ENCODE results near the gene MYO7A.

The MYO7A gene

GRCh38 chr11:77127920-77128691, at the start of gene MYO7A:
Gene MYO7A (plus strand): TSS chr11:77128246. CDS start chr11:77130635, 2,389 bp downstream.
- TF ChIP-seq, protein P1, sequence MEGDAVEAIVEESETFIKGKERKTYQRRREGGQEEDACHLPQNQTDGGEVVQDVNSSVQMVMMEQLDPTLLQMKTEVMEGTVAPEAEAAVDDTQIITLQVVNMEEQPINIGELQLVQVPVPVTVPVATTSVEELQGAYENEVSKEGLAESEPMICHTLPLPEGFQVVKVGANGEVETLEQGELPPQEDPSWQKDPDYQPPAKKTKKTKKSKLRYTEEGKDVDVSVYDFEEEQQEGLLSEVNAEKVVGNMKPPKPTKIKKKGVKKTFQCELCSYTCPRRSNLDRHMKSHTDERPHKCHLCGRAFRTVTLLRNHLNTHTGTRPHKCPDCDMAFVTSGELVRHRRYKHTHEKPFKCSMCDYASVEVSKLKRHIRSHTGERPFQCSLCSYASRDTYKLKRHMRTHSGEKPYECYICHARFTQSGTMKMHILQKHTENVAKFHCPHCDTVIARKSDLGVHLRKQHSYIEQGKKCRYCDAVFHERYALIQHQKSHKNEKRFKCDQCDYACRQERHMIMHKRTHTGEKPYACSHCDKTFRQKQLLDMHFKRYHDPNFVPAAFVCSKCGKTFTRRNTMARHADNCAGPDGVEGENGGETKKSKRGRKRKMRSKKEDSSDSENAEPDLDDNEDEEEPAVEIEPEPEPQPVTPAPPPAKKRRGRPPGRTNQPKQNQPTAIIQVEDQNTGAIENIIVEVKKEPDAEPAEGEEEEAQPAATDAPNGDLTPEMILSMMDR (IDR thresholded peaks at IDR 0.05; ENCODE audit: low read depth, low read length, missing control alignments) = no peak
- DNase-seq (ENCODE audit: extremely low read depth, low read depth) = no peak
- peak within 1 kb of the TSS; percentile 29 for H3K4me3 ChIP-seq (replicated peaks; ENCODE audit: low read depth, low read length)

DNA sequence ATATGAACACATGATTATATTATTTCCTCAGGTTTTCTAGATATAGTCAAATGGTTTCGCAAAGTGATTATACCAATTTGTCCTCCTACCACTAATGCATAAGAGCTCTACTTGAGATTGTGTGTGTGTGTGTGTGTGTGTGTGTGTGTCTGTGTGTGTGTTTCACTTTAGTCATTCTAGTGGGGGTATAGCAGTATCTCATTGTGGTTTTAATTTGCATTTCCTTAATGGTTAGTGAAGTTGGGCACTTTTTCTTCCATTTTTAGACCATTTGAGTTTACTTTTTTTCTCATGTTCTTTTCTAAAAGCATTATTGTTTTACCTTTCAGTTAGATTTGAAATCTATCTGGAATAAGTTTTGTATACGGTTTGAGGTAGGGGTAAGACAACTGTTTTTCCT, 48.4 kb upstream of the MYO7A start:
- no peak for DNase-seq (ENCODE audit: extremely low read depth, low read depth)

GRCh38 chr11:77080643-77081210, 47.3 kb upstream of the MYO7A start:
- no peak for DNase-seq (ENCODE audit: extremely low read depth, low read depth)
- H3K4me3 ChIP-seq (replicated peaks; ENCODE audit: low read depth, low read length) = no peak overlapping the region
- TF ChIP-seq, protein P1 (IDR thresholded peaks at IDR 0.05; ENCODE audit: low read depth, low read length, missing control alignments) = no peak

More for the DNA sequence above, 48.4 kb upstream of the MYO7A start:
- H3K4me3 ChIP-seq (replicated peaks; ENCODE audit: low read depth, low read length) = no peak overlapping the region
- TF ChIP-seq, protein P1 (IDR thresholded peaks at IDR 0.05; ENCODE audit: low read depth, low read length, missing control alignments) = no peak

GRCh38 chr11:77081381-77081851, 46.6 kb upstream of the MYO7A start:
- TF ChIP-seq, protein P1 (IDR thresholded peaks at IDR 0.05; ENCODE audit: low read depth, low read length, missing control alignments) = no peak
- no peak for DNase-seq (ENCODE audit: extremely low read depth, low read depth)
- H3K4me3 ChIP-seq (replicated peaks; ENCODE audit: low read depth, low read length) = no peak overlapping the region

DNA sequence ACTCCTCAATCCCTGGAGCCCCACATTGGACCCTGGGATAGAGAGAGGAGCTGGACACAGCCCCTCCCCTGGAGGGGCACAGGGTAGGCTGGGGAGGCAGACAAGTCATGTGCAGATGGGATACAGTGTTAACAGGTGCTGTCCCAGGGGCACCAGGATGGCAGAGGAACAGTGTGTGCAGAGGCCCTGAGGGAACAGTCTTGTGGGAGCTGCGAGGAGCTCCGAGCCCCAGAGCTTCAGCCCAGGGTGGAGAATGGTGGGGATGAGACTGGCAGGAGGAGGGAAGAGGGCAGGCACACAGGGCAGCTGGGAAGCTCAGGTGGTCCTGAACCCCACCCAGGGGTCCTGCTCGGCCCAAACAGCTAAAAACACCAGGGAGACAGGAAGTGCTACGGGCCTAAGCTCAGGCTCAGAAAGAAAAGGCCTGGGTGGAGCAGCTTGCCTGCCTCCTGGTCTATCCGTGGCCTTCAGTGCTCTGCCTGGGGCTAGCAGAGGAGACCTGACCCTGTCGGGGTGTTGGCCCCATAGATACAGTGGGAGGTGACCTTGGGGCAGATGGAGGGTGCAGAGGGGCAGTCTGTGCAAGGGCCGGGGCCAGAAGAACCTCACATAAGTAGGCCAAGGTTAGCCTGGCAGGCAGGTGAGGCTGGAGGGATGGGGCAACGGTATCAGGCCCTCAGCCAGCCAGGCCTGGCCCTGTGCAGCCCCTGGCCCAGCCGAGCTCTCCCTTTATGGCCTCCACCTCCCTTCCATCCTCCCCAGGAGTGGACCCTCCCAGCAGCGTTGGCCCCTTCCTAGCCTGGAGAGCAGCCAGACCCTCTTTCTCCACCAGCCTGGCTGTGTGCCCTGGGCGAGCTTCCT, 45.8 kb upstream of the MYO7A start:
- TF ChIP-seq, protein P1 (IDR thresholded peaks at IDR 0.05; ENCODE audit: low read depth, low read length, missing control alignments) = no peak
- no peak overlapping the region for H3K4me3 ChIP-seq (replicated peaks; ENCODE audit: low read depth, low read length)
- no peak for DNase-seq (ENCODE audit: extremely low read depth, low read depth)

DNA sequence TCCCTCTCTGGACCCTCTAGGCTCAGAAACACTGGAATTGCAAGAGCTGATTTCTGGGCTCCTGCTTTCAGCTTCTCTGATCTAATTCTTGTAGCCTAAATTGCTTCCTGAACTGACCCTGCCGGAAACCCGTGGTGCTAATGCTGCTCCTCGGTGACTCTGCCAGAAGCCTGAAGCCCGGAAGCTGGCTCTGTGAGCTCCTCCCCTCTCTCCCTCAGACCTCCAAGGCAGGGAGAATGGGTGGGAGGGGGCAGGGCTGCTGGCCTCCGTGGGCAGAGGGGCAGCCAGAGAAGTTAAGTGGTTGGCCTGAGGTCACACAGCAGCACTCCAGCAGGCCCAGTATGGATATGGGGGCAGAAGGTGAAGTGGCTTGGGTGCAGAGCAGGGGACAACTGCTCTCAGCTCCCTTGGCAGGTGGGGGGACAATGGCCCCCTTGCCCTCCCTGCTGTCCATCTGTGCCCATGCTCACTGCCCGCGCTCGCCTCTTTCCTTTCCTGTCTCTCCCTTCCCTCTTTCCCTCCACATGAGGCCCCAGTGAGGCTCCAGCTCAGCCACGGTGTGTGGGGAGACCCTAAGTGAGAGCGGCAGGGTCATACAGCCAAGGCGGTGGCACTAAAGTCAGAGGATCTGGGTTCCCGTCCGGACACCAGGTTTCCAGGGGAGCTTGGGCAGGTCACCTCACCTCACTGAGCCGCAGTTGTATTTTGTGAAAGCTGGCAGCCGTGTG, 45.0 kb upstream of the MYO7A start:
- TF ChIP-seq, protein P1 (IDR thresholded peaks at IDR 0.05; ENCODE audit: low read depth, low read length, missing control alignments) = no peak
- DNase-seq (ENCODE audit: extremely low read depth, low read depth) = no peak
- no peak overlapping the region for H3K4me3 ChIP-seq (replicated peaks; ENCODE audit: low read depth, low read length)

All from HFF-Myc (cell line).